ENCODE data around the gene ADM.

DNA sequence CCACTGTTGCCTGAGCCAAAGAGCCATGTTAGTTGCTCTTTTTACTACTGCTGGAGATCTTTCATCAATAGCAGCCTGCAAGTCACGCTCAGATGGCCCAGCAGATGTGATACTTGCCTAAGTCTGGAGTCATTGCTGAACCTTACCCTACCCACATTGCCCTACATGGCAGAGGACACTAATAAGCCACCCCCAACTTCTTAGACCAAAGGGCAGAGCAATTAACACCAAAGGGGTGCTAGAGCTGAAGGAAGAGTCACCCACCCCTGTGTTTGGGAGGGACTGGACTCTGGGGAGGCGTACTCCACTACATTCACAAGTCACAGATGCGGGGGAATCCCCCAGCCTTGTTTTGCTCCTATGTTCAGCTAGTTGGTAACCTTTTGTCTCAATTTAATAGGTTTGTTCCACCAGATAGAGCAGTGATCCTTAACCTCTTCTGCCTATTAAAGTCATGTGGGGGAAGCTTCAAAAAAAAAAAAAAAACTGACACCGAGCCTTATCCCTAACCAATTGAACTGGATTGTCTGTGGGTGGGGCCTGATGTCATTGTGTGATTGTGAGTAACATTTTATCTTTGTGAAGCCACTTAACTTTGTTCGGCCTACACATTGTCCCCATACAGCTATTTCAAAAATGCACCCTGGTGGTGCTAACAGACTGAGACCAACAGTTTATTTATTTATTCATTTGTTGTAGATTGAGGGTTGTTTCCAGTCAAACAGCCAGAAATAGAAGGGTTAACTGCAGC, 13.1 kb downstream of the ADM start:
- no peak for TF ChIP-seq EZH2 (IDR thresholded peaks at IDR 0.05; ENCODE audit: borderline replicate concordance, low read length)
- TF ChIP-seq CTCF (conservative IDR thresholded peaks at IDR 0.05 in 1 of 2, IDR thresholded peaks at IDR 0.05 in 1 of 2; ENCODE audit: extremely low read depth in 1 of 2, insufficient read depth in 1 of 2, low read depth in 1 of 2, low read length in 2 of 2) = no peak
